Brain pericyte (primary cell): ENCODE data around the gene HDGFL1.
A peak's percentile ranks its signal among the peaks of the same experiment; 100 is the strongest.

ENCODE experiments used
- DNase-seq: peaks from one replicate; pipeline ENCODE4 v3.0.0-alpha.2; 2012; ENCODE audit warnings: low read depth, low spot score

HDGFL1 gene

DNA sequence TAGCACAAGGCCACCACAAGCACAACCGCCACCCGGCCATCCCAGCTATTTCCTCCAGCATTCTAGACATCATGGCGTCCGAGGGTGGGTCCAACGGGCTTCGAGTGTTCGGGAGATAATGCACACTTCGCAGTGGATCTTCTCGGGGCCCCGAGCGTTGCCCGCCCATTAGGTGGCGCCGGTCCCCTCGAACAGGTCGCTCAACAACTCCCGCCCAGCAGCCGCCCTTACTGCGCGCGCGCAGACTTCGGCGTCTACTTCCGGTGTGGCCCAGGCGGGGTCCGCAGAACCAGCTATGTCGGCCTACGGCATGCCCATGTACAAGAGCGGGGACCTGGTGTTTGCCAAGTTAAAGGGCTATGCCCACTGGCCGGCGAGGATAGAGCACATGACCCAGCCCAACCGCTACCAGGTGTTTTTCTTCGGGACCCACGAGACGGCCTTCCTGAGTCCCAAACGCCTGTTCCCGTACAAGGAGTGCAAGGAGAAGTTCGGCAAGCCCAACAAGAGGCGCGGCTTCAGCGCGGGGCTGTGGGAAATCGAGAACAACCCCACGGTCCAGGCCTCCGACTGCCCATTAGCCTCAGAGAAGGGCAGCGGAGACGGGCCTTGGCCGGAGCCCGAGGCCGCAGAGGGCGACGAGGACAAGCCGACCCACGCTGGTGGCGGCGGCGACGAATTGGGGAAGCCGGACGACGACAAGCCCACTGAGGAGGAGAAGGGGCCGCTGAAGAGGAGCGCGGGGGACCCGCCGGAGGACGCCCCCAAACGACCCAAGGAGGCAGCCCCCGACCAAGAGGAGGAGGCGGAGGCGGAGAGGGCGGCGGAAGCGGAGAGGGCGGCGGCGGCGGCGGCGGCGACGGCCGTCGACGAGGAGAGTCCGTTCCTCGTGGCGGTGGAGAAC, at the start of gene HDGFL1:
TSS of gene HDGFL1 (plus strand) at position 286 of the 904 bp plus-strand sequence. CDS start at position 296, 10 bp downstream.
- DNase-seq: no peak

DNA sequence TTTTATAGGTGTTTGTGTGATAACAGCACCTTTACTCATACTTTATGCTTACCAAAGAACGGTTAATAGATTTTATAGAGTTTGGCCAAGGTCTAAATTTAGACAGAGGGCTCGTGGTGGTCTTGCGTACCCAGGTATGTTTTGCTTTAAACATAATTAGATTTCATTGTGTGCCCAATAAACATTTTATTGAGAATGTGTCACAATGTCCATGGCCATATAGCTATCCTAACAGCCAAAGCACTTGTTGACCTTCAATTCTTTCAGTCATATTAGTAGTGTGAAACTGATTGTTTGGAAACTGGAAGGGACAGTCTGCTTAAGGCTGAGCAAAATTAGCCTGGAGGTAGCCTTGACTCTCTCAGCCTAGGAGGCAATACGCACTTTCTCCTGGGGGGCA, 48.3 kb upstream of the HDGFL1 start:
- no peak for DNase-seq

DNA sequence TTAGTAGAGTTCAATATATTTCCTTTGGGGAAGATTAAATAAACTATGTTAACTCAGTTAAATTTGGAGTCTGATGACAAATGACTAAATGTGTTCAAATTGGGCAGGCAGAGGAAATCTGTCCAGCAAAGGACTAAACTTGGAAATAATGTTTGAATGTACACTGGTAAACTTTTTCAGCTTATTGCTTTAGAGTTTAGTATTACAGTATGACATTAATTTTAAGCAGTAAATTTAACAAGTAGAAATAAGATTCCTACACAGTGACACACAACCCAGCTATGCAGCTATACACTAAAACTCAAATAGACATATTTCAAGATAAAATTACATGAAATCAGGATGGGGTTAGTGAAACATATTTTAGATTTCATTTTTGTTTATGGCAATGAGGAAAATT, 42.6 kb upstream of the HDGFL1 start:
- no peak for DNase-seq

GRCh38 chr6:22529866-22530265, 39.5 kb upstream of the HDGFL1 start:
- no peak for DNase-seq

- DNase-seq: no peak
Measured at GRCh38 chr6:22530506-22530905, 38.9 kb upstream of the HDGFL1 start.

DNA sequence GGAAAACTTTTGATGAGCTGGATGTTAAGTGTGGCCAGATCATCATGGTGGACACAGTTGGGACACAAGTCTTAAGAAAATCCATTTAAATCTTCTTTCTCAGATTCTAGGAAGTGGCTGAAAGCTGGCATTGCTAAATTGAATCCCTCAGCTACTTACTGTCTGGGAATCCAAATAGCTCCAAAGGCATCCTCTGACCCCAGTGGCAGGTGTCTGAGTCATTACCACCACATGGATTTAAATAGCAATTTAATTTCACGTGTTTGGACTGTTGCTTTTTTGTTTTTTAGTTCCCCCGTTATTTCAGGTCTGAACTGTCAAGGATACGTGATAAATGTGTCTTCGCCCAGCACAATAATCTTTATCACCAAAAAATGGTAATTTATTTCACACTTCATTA, 33.2 kb upstream of the HDGFL1 start:
- no peak for DNase-seq

- no peak for DNase-seq
Measured at GRCh38 chr6:22544476-22544875, 24.9 kb upstream of the HDGFL1 start.

DNA sequence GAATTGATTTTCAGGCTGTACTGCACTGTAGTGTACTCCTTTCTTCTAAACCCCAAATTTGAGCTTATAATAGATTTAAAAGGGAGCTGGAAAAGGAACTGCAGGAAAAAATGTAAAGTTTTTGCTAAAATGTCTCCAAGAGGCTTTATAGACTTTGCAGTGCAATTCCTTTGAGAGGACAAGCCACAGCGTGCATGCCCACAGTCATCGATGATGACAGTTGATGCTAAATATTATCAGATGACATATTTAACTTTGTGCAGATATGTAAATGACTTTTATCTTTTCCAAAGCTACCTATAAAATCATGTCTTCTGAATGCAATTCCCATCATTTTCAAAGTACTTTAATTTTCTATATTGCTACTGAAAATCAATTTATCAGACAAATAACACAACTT, 24.3 kb upstream of the HDGFL1 start:
- DNase-seq: no peak

DNA sequence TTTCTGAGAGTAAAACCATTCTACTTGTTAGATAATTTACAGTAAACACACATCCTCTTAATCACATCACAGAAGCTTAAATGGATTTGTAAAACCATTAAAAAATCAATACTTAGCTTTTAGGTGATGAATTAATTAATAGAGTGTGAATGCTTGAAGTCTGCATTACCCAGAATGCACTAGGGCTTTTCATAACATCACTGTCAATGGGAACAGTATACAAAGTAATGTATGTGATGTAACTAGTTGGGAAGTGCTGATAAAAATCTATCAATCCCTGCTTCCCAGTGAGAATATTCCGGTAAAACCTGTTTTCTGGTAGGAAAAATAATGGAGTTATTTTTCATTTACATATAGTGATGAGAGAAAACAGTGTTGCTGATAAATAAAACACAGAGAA, 23.1 kb upstream of the HDGFL1 start:
- DNase-seq: no peak

- peak; percentile 11 for DNase-seq
Measured at GRCh38 chr6:22550971-22551670, 18.2 kb upstream of the HDGFL1 start.

- no peak for DNase-seq
Measured at GRCh38 chr6:22556266-22556665, 13.1 kb upstream of the HDGFL1 start.

- no peak for DNase-seq
Measured at GRCh38 chr6:22557007-22557406, 12.4 kb upstream of the HDGFL1 start.

DNA sequence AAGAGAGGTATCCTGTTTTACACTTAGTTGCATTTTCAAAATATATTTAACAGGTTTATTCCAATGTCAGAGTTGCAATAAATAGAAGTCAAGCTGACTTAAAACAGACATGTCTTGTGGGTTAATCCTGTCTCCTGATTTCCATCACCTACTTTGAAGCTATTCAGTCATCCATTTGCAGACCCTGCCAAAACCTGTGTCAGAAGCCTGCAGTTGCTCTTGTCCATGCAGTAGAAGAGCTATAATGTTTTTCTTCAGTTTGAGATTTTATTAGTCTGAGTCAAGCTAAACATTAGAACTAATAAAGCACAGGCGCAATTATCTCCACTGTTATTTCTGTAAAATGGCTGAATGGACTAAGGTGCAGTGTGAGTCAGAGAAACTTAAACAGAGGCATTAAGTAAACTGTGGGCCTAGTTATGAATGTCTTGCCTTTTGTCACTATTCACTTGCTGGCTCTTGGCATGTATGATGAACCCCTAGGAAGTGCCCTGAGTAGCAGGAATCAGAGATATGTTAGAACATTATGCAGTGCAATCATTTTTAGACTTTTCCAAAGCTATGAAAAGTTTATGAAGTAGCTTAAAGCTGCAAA, 11.0 kb upstream of the HDGFL1 start:
- DNase-seq: no peak

- DNase-seq: no peak
Measured at GRCh38 chr6:22568854-22569253, 512 bp upstream of the HDGFL1 start.

- DNase-seq: no peak
Measured at GRCh38 chr6:22570185-22570551, 802 bp downstream of the HDGFL1 start.

DNA sequence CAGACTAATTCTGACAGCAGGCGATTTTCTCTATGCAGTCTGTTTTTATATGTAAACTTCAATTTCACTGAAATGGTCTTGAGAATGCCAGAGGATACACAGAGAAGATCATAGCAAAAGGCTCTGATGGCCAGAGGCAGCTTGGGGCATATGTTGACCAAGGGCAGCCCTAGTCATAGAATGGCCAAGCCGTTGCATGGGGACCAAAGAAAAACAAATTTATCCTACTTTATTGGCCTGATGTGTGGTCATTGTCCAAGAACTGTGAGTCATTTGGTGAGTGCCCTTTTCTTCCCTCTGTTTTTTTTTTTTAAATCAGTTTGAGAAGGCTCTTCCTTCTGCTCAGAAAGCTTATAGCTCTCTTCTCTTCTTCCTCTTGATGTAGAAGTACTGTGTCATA, 5.8 kb downstream of the HDGFL1 start:
- no peak for DNase-seq

GRCh38 chr6:22579439-22579838, 10.1 kb downstream of the HDGFL1 start:
- DNase-seq: no peak

DNA sequence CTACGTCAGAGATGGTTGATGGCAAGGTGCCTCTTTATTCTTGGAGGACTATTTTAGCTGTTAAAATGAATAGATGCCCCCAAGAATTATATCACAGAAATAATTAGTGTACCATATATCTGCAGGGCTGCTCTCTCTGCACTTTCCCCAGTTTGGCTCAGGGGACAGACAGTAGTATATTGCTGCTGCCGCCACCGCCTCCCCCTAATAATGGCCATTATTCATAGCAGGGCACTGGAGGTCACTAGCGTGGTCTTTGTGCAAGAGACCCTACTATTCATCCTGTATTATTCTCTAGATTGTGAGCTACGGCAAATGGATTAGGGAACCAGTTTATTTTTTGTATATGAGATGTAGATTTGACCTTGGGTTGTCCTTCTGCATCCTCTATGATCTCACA, 11.0 kb downstream of the HDGFL1 start:
- DNase-seq: no peak

DNA sequence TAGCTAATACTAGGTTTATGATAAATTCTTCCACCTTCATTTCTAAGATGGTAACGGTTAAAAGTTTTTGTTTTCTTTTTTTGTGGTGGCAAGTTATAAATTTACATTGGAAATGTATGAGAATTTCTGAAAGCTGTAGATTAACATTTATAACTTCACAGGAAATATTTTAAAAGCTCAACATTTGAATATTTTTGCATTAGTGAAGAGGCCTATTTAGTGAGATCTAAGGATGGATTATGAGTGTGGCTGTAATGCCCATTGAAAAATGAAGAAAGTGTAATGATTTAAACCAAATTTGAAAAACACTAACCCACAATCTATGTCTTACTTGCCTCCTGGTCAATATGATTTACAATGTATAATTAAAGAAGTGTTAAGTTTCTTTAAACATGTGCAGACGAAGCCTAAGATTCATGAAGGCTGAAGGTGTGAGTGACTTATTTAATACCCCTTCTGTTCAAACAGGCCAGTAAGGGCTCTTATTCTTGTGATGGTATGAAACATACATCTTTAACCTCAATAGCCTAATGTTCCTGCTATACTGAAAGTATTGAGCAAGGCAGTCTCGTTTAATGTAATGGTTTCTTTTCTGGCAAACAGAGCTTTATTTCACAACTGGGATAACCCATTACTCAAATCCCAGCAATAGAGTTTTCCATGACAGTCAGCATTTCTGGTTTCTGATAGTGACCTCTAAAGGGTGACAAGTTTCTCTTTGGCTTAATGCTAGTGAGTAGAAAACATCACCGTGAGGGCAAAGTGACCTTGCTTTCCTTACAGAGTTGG, 13.2 kb downstream of the HDGFL1 start:
- no peak for DNase-seq

DNA sequence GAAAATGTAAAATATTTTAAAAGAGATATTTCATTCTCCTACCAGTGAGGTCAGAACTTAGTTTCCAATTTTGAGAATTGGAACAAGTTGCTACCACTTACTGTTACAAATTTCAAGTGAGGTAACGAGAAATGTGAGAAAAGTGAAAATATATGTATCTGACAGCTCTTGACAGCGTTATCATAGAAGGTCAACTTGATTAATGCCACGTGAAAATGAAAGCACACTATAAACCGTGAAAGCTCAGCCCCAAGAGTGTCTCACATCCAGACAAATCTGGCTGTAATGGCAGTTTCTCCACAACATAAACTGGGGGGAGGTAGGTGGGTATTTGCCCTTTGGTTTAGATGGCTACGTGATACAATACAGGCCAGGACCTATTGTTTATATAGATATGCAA, 13.9 kb downstream of the HDGFL1 start:
- no peak for DNase-seq

GRCh38 chr6:22583927-22584326, 14.6 kb downstream of the HDGFL1 start:
- DNase-seq: no peak

DNA sequence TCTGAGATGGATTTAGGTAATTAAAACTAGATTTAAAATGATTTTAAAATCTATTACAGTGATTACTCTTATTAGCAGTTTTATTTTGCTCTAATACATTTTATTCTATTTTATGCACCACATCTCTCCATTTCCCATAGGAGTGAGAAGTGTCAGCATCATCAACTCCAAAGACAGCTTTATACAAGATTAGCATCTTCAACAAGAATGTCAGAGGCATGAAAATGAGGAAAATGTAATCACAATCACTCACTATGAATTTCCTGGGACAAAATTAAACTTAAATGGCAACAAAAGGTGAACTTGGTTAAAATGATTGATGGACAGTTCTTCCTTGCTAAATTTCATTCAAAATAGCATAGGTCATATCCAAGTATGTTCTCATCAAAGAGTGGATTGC, 19.8 kb downstream of the HDGFL1 start:
- DNase-seq: no peak
